Stimulated activated CD8-positive, alpha-beta memory T cell treated with anti-CD3 and anti-CD28 coated beads, Interleukin-4, amount 100 ng/mL, for 4 hours (primary cell): ENCODE measurements around the gene TMEM44.

Experiments
- DNase-seq, 2 donors: peaks; one replicate each; pipeline ENCODE4 v3.0.0-alpha.2; 2020; ENCODE audit warnings: low read depth in 2 of 2, low spot score in 1 of 2

The TMEM44 gene, protein sequence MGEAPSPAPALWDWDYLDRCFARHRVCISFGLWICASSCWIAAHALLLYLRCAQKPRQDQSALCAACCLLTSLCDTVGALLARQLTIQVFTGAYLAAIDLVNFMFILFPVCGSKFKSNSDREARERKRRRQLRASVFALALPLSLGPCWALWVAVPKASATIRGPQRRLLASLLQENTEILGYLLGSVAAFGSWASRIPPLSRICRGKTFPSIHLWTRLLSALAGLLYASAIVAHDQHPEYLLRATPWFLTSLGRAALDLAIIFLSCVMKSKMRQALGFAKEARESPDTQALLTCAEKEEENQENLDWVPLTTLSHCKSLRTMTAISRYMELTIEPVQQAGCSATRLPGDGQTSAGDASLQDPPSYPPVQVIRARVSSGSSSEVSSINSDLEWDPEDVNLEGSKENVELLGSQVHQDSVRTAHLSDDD

DNA sequence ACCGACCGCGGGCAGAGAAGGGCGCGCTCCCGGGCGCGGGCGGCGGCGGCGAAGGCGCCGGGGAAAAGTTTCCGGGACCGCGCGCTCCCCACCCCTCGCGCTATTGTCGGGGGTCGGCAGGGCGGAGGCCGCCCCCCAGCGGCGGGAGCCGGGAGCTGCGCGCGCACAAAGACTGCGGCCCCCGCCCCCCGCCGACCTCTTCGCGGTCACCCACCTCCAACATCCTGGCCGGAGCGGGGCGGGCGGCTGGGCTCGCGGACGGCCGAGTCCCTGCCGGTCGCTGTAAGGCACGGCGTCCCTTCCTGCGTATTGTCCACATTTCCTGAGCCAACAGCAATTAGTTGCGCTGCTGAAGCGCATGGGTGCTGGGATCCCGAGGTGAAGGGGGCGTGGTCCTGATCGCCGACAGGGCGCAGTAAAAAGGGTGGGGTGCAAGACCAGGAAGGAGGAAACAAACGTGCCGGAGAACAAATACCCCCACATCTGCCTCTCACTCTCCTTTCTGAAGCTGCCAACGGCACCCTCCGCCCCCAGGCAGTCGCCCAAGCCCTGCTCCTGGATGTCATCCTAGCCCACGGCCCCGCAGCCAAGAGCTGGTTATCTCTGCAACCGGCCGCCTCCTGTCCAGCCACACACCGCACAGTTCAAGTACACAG lies at the start of gene TMEM44:
Gene TMEM44, minus strand, starts transcription at position 71 of the 656 bp plus-strand sequence. CDS start 204 bp downstream, outside the sequence.
- DNase-seq: peak; percentile 11 to 16

- DNase-seq: peak; percentile 30 to 46
Observed at GRCh38 chr3:194682694-194683310, 49.6 kb upstream of the TMEM44 start.

DNA sequence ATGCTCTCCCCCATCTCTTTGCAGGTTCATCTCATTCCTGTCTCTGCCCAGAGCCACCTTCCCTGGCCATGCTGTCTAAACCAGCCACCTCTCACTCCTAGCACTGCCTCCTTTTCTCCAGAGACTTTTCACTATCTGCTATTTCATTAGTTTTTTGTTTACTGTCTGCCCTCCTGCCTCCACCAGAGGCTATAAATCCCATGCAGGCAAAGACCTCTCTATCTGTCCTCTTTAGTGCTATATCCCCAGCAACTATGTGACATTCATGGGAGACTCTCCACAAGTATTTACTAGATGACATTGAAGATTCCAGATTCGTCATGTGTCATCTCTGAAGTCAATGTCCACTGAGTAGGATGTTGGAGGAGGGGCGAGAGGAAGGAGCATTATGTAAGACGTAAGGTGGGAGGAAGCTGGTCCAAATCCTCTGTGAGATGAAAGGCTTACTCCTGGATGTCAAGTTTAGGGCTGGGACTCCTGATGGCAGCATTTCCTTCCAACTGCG lies 49.0 kb upstream of the TMEM44 start:
- no peak for DNase-seq

DNA sequence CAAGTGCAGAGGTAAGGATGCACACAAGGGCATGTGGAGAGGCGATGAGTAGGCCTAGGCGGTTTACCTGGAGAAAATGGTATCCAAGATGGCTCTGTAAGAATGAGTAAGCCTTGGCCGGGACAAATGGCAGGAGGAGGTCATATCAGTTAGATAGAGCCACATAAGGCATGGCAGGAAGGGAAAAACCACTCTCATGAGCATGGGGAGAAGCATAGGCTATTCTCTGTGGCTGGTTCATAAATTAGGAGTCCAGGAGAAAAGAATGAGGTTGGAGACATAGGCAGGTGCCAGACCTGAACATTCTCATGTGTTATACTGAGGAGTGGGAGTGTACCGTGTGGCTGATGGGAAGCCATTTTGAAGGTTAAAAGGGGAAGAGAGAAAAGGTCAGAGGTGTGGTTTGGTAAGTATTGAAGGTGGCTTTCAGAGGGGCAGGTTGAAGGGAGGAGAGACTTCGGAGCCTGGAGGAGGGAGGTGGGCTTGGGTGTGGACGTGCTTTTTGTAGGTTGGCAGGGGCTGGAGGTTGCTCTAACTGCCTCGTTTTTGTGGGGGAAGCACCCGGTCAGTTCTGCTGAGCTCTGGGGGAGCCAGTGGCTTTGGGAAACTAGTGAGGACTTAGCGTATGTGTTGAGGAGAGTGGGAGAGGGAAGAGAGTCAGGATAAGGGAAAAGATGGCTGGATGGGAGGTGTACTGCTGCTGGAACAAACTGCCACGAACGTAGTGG lies 47.8 kb upstream of the TMEM44 start:
- DNase-seq: no peak

GRCh38 chr3:194676471-194676870 lies 43.3 kb upstream of the TMEM44 start:
- DNase-seq: no peak

DNA sequence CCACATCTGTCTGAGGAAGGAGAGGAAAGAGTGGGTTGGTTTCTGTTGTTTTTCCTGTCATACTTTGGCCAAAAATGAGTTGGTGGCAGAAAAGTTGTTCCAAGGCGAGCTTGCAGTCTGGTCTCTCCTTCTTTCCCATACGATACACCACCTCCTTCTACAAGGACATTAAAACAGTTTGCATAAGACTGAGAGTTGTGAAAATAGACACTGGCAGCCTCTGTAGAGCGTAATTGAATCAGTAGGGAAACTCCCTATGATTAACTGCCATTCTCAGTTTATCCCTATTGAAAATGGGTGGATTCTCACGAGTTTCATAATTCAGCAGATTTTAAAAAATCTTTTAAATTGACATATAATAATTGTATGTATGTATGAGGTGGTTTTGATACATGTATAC lies 42.5 kb upstream of the TMEM44 start:
- no peak for DNase-seq

DNA sequence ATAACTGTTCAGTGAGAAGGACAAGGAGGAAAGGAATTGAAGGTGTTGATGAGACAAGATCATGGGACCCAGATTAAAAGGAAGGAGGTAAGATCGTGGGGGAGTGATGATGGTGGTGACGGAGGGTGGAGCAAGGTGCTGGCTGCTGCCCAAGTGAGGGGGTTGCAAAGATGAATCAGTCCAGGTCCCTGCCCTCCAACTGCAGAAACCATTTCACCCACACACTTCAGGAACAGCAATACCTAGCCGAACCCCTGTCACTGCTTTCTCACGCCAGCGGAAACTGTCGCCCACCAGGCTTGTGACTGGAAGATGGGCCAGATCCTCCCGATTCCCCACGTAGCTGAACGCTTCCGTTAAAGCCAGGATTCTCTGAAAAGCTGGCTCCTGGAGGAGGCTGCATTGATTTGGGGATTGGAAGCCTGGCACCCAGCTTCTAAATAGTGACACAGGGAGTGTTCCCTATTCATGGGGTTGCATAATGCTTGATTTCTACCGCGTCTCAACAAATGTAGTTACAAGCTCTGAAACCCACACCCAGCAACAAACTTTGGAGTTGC lies 41.9 kb upstream of the TMEM44 start:
- DNase-seq: peak in 1 of 2 donors; percentile 33

DNA sequence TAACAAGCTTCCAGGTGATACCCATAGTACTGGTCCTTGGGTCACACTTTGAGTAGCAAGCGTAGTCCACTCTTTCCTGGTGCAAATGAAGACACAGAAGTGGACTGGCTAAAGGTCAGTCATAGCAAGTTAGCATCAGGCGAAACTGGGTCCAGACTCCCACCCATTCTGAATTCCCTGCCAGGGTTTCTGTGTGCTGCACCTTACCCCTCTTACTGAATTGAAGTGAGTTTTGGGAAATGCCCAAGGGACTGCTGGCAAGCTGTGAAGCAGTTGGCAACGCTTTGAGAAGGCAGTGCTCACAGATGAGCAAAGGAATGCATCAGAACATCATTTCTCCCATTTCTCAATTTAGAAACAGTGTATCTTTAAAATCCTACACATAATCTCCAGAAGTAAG lies 40.5 kb upstream of the TMEM44 start:
- no peak for DNase-seq

DNA sequence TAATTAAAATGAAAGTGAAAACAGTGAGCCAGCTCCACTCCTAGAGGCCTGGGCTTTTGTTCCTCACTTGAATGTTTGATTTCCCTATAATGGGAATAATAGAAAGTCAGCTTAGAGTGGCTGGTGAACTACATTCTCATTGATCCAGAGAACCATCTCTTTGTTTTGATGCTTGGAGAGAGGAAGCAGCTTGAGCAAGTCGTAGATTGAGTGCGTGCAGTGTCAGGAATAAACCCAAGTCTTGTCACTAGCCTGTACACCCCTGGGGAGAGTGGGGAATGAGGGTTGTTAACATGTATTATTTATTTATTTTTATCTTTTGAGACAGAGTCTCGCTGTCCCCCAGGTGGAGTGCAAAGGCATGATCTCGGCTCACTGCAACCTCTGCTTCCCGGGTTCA lies 39.7 kb upstream of the TMEM44 start:
- DNase-seq: no peak

DNA sequence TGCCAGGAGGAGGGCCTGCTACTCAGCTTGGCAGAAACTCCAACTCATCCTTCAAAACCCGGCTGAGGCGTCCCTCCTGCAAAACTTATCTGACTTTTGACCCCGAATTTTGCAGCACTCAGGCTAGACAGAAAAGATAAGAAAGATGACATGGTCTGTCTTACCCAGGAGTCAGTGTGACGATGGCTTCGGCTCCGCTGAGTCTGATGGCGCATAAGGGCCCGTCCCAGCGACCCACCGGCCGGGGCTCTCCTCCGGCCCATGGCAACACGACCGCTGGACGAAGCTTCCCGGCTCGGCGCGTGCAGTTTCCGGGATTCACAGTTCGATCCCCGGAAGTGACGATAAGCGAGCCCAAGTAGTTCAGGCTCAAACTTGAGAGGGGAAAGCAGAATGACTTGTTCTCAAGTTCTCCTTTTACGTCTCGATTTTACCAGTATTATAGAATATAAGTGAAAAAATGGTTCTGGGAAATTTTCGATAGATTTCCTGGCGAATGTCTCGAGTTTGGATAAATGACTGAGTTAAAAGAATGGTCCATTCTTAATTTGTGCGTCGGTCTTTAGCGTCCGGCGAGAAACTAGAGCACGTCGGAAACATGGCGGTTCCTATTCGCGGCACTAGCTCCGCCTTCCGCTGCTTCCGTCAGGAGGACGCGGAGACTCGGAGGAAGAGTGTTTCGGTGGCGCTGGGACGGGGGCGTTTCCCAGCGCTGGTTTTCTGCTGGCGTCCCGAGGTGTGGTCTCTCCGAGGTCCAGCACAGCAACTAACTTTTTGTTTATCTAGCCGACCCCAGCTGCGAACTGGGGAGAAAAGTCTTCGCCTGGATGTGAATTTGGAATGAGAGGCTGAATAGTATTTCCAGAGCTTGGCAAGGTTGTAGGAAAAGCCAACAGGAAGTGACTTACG lies 38.9 kb upstream of the TMEM44 start, which contains the start of gene LSG1:
Gene LSG1, minus strand, starts transcription at position 292 of the 909 bp plus-strand sequence. Its CDS starts 29 bp downstream, at position 263.
- DNase-seq: peak; percentile 82 to 83

- no peak for DNase-seq
Observed at GRCh38 chr3:194671511-194671899, 38.3 kb upstream of the TMEM44 start.

DNA sequence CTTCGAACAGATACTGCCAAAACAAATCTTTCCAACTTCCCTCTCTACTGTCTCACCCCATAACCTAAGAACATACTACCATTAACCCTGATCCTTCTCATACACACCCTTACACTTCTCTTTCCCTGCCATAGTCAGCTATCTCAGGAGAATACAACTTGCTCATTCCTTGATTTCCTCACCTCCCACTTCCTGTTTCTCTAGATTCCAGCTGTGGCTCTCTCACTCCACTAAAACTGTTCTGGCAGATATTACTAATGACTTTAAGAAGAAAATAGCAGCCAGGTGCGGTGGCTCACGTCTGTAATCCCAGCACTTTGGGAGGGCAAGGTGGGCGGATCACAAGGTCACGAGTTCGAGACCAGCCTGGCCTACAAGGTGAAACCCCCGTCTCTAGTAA lies 34.1 kb upstream of the TMEM44 start:
- no peak for DNase-seq

- no peak for DNase-seq
Observed at GRCh38 chr3:194664857-194665256, 31.6 kb upstream of the TMEM44 start.

DNA sequence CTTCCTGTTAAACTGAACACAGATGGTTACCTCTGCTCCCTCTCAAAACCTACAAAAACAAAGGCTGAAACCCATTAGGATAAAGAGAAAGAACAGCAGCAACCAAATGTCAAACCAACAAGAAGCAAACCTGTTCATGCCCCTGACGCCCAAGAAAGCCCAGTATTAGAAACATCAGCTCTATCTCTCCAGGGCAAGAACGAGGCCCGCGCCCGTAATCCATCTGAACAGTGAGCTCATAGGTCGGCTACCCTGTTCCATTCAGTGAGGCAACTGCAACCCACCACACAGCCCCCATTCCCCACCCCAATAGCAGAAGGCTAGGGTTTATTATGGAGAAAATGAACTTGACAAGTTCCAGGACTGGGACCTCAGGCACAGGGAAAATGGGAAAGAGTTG lies 28.7 kb upstream of the TMEM44 start:
- no peak for DNase-seq

DNA sequence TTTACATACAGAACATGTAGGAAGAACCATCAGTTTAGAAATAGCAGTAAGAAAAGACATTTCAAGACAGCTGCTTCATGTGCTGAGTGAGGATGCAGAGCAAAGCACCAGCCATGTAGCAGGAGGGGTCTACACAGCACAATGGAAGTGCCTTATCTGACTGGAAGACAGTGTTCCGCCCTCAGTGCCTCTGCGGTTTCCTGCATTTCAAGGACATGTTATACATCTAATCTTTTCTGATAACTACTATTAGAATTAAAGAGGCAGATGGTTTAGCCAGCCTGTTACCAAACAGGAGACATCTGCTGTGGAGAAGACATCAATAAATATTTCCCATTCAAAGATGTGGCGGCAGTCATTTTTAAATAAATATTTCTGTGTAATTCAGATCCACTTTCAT lies 28.2 kb upstream of the TMEM44 start:
- no peak for DNase-seq

DNA sequence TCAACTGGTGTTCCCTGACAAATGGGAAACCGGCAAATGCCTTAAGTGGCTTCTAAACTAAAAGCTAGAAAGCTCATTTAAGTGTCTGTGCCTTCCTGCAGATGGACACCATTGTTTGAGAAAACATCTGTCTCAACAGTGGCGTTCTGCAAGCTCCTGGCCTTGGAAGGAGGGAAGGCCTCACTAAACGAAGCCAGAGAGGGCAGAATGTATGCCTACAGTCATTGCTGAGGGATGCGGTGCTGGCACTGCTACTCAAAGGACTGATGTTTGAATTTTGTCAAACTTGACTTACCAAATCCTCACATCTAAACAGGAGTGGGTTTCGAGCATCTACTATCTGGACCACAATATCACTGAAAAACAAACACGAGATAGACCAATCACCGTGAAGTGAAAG lies 26.6 kb upstream of the TMEM44 start:
- DNase-seq: no peak

DNA sequence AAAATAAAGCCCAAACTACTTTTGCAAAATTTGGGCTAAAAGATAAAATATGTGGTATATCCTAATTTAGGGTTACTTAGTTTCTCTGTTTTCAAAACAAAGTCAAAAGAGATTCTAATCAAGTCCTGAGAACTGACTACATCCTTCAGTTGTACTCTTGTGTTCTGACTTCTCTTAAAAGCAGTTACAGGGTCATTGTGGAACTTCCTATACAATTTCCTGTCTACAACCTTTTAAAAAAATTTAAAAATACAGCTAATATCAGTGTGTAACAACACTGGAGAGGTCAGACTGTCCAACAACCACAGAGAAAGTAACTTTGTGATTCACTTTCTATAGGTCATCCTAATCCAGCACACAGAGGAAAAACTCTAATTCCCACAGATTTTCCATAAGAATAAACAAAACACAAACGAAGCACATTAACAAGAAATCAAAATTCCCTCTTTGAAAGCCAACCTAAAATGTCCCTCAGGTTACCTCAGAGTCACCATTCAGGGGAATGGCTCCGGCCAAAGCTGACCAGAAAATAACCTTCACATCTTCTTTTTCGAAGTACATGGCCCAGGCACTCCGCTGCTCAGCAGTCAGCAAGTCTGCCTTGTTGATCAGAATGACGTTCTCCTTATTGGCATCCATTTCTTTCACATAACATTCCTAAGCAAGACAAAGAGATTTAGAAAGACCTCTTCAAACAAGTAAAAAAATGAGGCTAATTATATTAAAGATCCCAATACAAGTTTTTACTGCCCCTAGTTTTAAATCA lies 25.4 kb upstream of the TMEM44 start:
- DNase-seq: no peak

DNA sequence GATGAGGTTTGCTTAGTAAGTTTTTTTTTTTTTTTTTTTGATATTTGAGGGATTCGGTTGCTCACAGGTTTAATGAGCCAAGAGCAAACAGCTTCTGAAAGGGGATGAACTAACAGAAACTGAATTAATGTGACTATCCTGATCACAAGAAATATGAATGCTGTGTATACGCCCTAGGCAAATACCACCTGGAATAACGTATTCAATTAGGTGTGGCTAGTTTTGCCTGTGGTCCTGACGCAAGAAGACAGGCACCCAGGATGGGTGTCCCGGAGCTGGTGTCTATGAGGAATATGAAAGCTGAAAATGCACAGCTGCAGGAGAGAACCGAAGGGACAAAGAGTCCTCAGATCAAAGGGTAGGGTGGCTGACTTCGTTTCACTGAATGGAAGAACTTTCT lies 24.2 kb upstream of the TMEM44 start:
- no peak for DNase-seq

GRCh38 chr3:194654443-194654842 lies 21.2 kb upstream of the TMEM44 start:
- no peak for DNase-seq
